HEK293 (cell line): ENCODE data around the gene FGFR2.

Experiments used
- BCL6B ChIP-seq: fragments of 450-650 bp; formaldehyde crosslinking; IDR thresholded peaks from 2 replicates; pipeline ENCODE4 v1.5.1; 2017; ENCODE audit warnings: missing biosample characterization, missing genetic modification characterization
- CTCF ChIP-seq: fragments of 450-650 bp; formaldehyde crosslinking; IDR thresholded peaks from 2 replicates; pipeline ENCODE4 v1.5.1; 2016; ENCODE audit warnings: missing biosample characterization, missing genetic modification characterization
- PRDM2 ChIP-seq: fragments of 450-650 bp; formaldehyde crosslinking; IDR thresholded peaks from 2 replicates; pipeline ENCODE4 v1.5.1; 2016; ENCODE audit warnings: missing biosample characterization, missing genetic modification characterization, borderline replicate concordance
- TCF7L2 ChIP-seq: IDR thresholded peaks from 2 replicates; pipeline ENCODE4 v1.6.1; 2011; ENCODE audit warnings: low read depth, mild to moderate bottlenecking, inconsistent platforms, low read length, moderate library complexity, borderline replicate concordance
- ZBTB1 ChIP-seq: fragments of 450-650 bp; formaldehyde crosslinking; IDR thresholded peaks from 2 replicates; pipeline ENCODE4 v1.5.1; 2016; ENCODE audit warnings: missing biosample characterization, missing genetic modification characterization
- ZBTB10 ChIP-seq: fragments of 450-650 bp; formaldehyde crosslinking; IDR thresholded peaks from 2 replicates; pipeline ENCODE4 v1.5.1; 2016; ENCODE audit warnings: missing biosample characterization, missing genetic modification characterization
- ZFHX2 ChIP-seq: fragments of 450-650 bp; formaldehyde crosslinking; conservative IDR thresholded peaks from 2 replicates; pipeline ENCODE4 v1.5.1; 2016; ENCODE audit warnings: missing biosample characterization, missing genetic modification characterization
- ZNF174 ChIP-seq: fragments of 450-650 bp; formaldehyde crosslinking; IDR thresholded peaks from 2 replicates; pipeline ENCODE4 v1.5.0; 2017; ENCODE audit warnings: missing biosample characterization, mild to moderate bottlenecking, missing genetic modification characterization
- ZNF175 ChIP-seq: fragments of 450-650 bp; formaldehyde crosslinking; IDR thresholded peaks from 2 replicates; pipeline ENCODE4 v1.5.1; 2016; ENCODE audit warnings: missing biosample characterization, missing genetic modification characterization
- ZNF2 ChIP-seq: fragments of 450-650 bp; formaldehyde crosslinking; IDR thresholded peaks from 2 replicates; pipeline ENCODE4 v1.5.1; 2016; ENCODE audit warnings: missing biosample characterization, missing genetic modification characterization
- ZNF26 ChIP-seq: fragments of 450-650 bp; formaldehyde crosslinking; IDR thresholded peaks from 2 replicates; pipeline ENCODE4 v1.5.1; 2016; ENCODE audit warnings: missing biosample characterization, missing genetic modification characterization
- ZNF266 ChIP-seq: fragments of 450-650 bp; formaldehyde crosslinking; IDR thresholded peaks from 2 replicates; pipeline ENCODE4 v1.5.1; 2016; ENCODE audit warnings: missing biosample characterization, missing genetic modification characterization, low read depth
- ZNF398 ChIP-seq: fragments of 450-650 bp; formaldehyde crosslinking; IDR thresholded peaks from 2 replicates; pipeline ENCODE4 v1.5.1; 2017; ENCODE audit warnings: missing biosample characterization, missing genetic modification characterization
- ZNF529 ChIP-seq: fragments of 450-650 bp; formaldehyde crosslinking; IDR thresholded peaks from 2 replicates; pipeline ENCODE4 v1.5.1; 2017; ENCODE audit warnings: missing genetic modification characterization, missing biosample characterization; ENCODE audit not compliant: insufficient replicate concordance
- ZNF530 ChIP-seq: fragments of 450-650 bp; formaldehyde crosslinking; IDR thresholded peaks from 2 replicates; pipeline ENCODE4 v1.5.1; 2016; ENCODE audit warnings: low read depth, missing biosample characterization, missing genetic modification characterization
- ZNF654 ChIP-seq: fragments of 450-650 bp; formaldehyde crosslinking; IDR thresholded peaks from 2 replicates; pipeline ENCODE4 v1.5.1; 2016; ENCODE audit warnings: low read depth, missing biosample characterization, missing genetic modification characterization
- ZNF664 ChIP-seq: fragments of 450-650 bp; formaldehyde crosslinking; IDR thresholded peaks from 2 replicates; pipeline ENCODE4 v1.5.1; 2016; ENCODE audit warnings: missing biosample characterization, missing genetic modification characterization
- ZNF670 ChIP-seq: fragments of 450-650 bp; formaldehyde crosslinking; IDR thresholded peaks from 2 replicates; pipeline ENCODE4 v1.5.1; 2016; ENCODE audit warnings: missing biosample characterization, missing genetic modification characterization, low read depth
- ZNF76 ChIP-seq: fragments of 450-650 bp; formaldehyde crosslinking; IDR thresholded peaks from 2 replicates; pipeline ENCODE4; 2016; ENCODE audit warnings: low read depth, missing biosample characterization, missing genetic modification characterization, borderline replicate concordance
- ZNF776 ChIP-seq: fragments of 450-650 bp; formaldehyde crosslinking; IDR thresholded peaks from 2 replicates; pipeline ENCODE4 v1.5.0; 2017; ENCODE audit warnings: missing biosample characterization, missing genetic modification characterization, borderline replicate concordance
- ZSCAN30 ChIP-seq: fragments of 450-650 bp; IDR thresholded peaks from 2 replicates; pipeline ENCODE4 v1.5.1; 2018; ENCODE audit warnings: missing biosample characterization, mild to moderate bottlenecking, missing genetic modification characterization, moderate library complexity

FGFR2 gene

GRCh38 chr10:121500701-121501332 is 97.4 kb downstream of the FGFR2 start (continued):
- no peak for TF ChIP-seq ZNF529 (tag by site-specific recombination)
- TF ChIP-seq ZNF654 (tag by site-specific recombination) = peak; percentile 20; the same call in 1 of the 2 replicates
- TF ChIP-seq ZNF174 (tag by site-specific recombination) = no peak
- TF ChIP-seq BCL6B (tag by site-specific recombination) = 0 out of 2 replicates have a peak, but pooled peaks have one; percentile 38
- peak; percentile 60; the same call in 1 of the 2 replicates for TF ChIP-seq ZSCAN30
- no peak for TF ChIP-seq ZNF664 (tag by site-specific recombination)
- TF ChIP-seq ZNF776 = no peak
- peak; percentile 52; the same call in 1 of the 2 replicates for TF ChIP-seq ZNF76
- no peak for TF ChIP-seq ZNF2 (tag by site-specific recombination)
- no peak for TF ChIP-seq ZNF530
- no peak for TF ChIP-seq ZBTB10 (tag by site-specific recombination)
- peak; percentile 88 for TF ChIP-seq TCF7L2
- no peak for TF ChIP-seq ZBTB1 (tag by site-specific recombination)
- no peak for TF ChIP-seq ZNF26 (tag by site-specific recombination)
- no peak for TF ChIP-seq ZNF398 (tag by site-specific recombination)
- no peak for TF ChIP-seq CTCF (tag by site-specific recombination)
- no peak for TF ChIP-seq ZNF670 (tag by site-specific recombination)
- TF ChIP-seq PRDM2 (tag by site-specific recombination) = no peak
- TF ChIP-seq ZFHX2 (tag by site-specific recombination) = no peak
- no peak for TF ChIP-seq ZNF266 (tag by site-specific recombination)
- TF ChIP-seq ZNF175 (tag by site-specific recombination) = no peak
